ENCODE data around the gene HPD. TPM values are rescaled to one million over a fixed set of nuclear protein-coding genes. Genes with fewer than 3 reads are reported as not detected.
"Not testable (repeated sequence)": the region's sequence is repeated elsewhere in the genome, so short reads cannot be mapped to it uniquely, and the experiment has no call there.

HPD gene
- total RNA-seq, 2 donors from 2014 or later = 0.41 to 4.0 TPM

- Histone ChIP-seq H3K4me3 (no peak overlapping the region), H3K27ac (no peak overlapping the region), H3K4me1 (replicated peaks) (no peaks in the 10 kb centered on the region), H3K27me3 (replicated peaks; ENCODE audit: insufficient read depth) (no peaks in the 10 kb centered on the region), H3K9me3 (no peaks in the 10 kb centered on the region), H3K36me3 (no peaks in the 10 kb centered on the region)
- WGBS = 93% methylated on average over 11 of the region's 11 CpGs
- intact Hi-C loops (cut with DNase I) = no loop called here
- no peak for DNase-seq (ENCODE audit: low spot score)
- TF ChIP-seq POLR2AphosphoS5 (IDR thresholded peaks at IDR 0.05) (no peak), POLR2A (IDR thresholded peaks at IDR 0.05) (no peak)
- TF ChIP-seq, protein P1, sequence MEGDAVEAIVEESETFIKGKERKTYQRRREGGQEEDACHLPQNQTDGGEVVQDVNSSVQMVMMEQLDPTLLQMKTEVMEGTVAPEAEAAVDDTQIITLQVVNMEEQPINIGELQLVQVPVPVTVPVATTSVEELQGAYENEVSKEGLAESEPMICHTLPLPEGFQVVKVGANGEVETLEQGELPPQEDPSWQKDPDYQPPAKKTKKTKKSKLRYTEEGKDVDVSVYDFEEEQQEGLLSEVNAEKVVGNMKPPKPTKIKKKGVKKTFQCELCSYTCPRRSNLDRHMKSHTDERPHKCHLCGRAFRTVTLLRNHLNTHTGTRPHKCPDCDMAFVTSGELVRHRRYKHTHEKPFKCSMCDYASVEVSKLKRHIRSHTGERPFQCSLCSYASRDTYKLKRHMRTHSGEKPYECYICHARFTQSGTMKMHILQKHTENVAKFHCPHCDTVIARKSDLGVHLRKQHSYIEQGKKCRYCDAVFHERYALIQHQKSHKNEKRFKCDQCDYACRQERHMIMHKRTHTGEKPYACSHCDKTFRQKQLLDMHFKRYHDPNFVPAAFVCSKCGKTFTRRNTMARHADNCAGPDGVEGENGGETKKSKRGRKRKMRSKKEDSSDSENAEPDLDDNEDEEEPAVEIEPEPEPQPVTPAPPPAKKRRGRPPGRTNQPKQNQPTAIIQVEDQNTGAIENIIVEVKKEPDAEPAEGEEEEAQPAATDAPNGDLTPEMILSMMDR (IDR thresholded peaks at IDR 0.05) = no peak
These were observed 1.1 kb downstream of the HPD start for GRCh38 chr12:121857322-121858246.

DNA sequence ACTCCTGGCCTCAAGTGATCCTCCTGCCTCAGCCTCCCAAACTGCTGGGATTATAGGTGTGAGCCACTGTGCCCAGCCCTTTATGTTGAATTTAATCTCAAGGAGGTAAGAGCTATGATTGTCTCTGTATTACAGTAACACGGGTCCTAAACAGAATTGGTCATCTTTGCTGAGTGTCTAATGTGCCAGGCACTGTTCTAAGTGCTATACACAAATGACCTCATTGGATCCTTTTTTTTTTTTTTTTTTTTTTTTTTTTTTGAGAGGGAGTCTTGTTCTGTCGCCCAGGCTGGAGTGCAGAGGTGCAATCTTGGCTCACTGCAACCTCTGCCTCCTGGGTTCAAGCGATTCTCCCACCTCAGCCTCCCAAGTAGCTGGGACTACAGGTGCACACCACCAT lies 6.3 kb downstream of the HPD start:
- H3K27me3 ChIP-seq (replicated peaks; ENCODE audit: insufficient read depth); intact Hi-C loops (cut with DNase I): not testable (repeated sequence)
- 59% methylated on average over 3 of the region's 3 CpGs for WGBS

GRCh38 chr12:121849665-121850064 lies 9.0 kb downstream of the HPD start:
- WGBS = 83% methylated on average over 13 of the region's 13 CpGs
- Histone ChIP-seq H3K36me3 (no peaks in the 10 kb centered on the region), H3K27me3 (replicated peaks; ENCODE audit: insufficient read depth) (no peaks in the 10 kb centered on the region), H3K9me3 (no peaks in the 10 kb centered on the region), H3K4me1 (replicated peaks) (no peaks in the 10 kb centered on the region), H3K27ac (no peak overlapping the region), H3K4me3 (no peak overlapping the region)
- intact Hi-C loops (cut with DNase I) = no loop called here
- no peak for DNase-seq (ENCODE audit: low spot score)
- TF ChIP-seq POLR2A (IDR thresholded peaks at IDR 0.05) = no peak
- TF ChIP-seq, protein P1 (IDR thresholded peaks at IDR 0.05) = no peak
- TF ChIP-seq POLR2AphosphoS5 (IDR thresholded peaks at IDR 0.05) = no peak

More for the DNA sequence above, 6.3 kb downstream of the HPD start:
- H3K27ac ChIP-seq; H3K9me3 ChIP-seq; DNase-seq (ENCODE audit: low spot score); H3K4me3 ChIP-seq; H3K36me3 ChIP-seq; H3K4me1 ChIP-seq (replicated peaks): not testable (repeated sequence)

DNA sequence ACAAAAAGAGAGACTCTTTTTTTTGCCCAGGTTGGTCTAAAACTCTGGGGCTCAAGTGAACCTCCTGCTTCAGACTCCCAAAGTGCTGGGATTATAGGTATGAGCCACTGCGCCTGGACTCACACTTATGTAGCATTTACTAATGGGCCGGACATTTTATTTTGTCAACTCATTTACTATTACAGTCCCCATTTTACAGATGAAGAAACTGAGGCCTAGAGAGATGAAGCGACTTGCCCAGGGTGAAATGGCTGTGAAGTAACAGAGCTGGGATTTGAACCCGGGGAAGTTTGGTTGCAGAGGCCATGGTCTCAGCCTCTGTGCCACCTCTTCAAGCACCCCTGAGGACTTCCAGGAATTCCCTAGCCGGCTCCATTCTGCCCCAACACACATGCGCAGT lies 9.4 kb downstream of the HPD start:
- TF ChIP-seq POLR2AphosphoS5 (IDR thresholded peaks at IDR 0.05) (no peak), POLR2A (IDR thresholded peaks at IDR 0.05) (no peak)
- TF ChIP-seq, protein P1 (IDR thresholded peaks at IDR 0.05) = no peak
- DNase-seq (ENCODE audit: low spot score) = no peak
- 95% methylated on average over 6 of the region's 6 CpGs for WGBS
- Histone ChIP-seq H3K4me3 (no peak overlapping the region), H3K27ac (no peak overlapping the region), H3K4me1 (replicated peaks) (no peaks in the 10 kb centered on the region), H3K27me3 (replicated peaks; ENCODE audit: insufficient read depth) (no peaks in the 10 kb centered on the region), H3K9me3 (no peaks in the 10 kb centered on the region), H3K36me3 (no peaks in the 10 kb centered on the region)
- intact Hi-C loops (cut with DNase I) = no loop called here

DNA sequence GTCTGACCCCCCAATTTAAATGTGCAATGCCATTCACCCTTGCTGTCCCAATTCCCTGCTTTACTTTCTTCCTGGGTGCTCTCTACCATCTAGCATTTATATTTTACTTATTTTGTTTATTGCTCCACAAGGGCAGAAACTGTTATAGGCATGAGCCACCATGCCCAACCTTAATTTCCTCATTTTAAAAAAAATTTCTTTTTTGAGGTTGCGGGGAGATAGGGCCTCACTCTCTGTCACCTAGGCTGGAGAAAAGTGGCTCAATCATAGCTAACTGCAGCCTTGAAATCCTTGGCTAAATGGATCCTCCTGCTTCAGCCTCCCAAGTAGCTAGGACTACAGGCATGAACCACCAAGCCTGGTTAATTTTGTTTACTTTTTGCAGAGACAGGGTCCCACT lies 13.0 kb downstream of the HPD start:
- 88% methylated on average over 1 of the region's 1 CpG for WGBS
- no peaks in the 10 kb centered on the region for H3K36me3 ChIP-seq

More for the DNA sequence above, 13.0 kb downstream of the HPD start:
- intact Hi-C loops (cut with DNase I) = no loop called here
- Histone ChIP-seq H3K4me3 (no peak overlapping the region), H3K9me3 (no peaks in the 10 kb centered on the region), H3K27me3 (replicated peaks; ENCODE audit: insufficient read depth) (no peaks in the 10 kb centered on the region), H3K27ac (no peak overlapping the region), H3K4me1 (replicated peaks) (no peaks in the 10 kb centered on the region)
- TF ChIP-seq POLR2AphosphoS5 (IDR thresholded peaks at IDR 0.05) = no peak
- TF ChIP-seq, protein P1 (IDR thresholded peaks at IDR 0.05) = no peak
- DNase-seq (ENCODE audit: low spot score) = no peak

All from prostate gland (tissue), 2 donors.